Fibroblast of peridontal ligament (primary cell): ENCODE results near the gene MRPL39.
A peak's percentile ranks its signal among the peaks of the same experiment; 100 is the strongest.

Experiments used
- DNase-seq: peaks from one replicate; pipeline ENCODE4 v3.0.0-alpha.2; 2010; ENCODE audit errors: extremely low read depth

MRPL39 gene

GRCh38 chr21:25537174-25537573 is 70.1 kb downstream of the MRPL39 start:
- no peak for DNase-seq

DNA sequence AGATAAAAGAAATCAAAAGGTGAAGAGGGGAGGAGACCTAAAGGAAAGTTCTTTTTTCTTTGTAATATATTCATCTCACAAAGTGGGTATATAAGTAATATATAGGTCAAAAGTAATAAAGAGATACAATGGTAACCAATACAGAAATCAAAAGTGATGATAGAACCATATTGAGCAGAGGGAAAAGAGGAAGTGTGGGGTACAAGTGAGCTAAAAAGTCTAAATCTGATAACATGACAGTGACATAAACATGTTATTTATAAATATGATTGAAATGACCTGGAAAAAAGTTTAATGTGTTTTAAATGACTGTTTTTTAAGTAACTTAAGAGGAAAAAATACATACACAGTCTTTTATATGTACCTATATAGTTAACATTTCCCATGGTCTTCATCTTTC is 70.5 kb downstream of the MRPL39 start:
- no peak for DNase-seq

DNA sequence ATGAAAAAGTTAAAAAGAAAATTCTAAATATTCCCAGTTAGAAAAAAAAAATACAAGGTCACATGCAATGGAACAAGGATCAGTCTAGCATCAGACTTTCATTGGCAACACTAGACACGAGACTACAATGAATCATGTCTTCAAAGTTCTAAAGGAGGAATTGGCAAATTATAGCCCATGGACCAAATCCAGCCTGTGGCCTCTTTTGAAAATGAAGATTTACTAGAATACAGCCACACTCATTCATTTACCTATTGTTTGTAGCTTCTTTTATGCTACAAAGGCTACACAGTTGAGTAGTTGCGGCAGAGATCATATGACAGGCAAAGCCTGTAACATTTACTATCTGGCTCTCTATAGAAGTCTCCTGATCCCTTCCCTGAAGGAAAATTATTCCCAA is 71.4 kb downstream of the MRPL39 start:
- peak; percentile 18 for DNase-seq
